Suprapubic skin (tissue), 4 donors: ENCODE data around the gene YWHAE. TPM values are rescaled to one million over a fixed set of nuclear protein-coding genes. Genes with fewer than 3 reads are reported as not detected.

Source experiments
- DNase-seq, 2 donors: peaks; one replicate each; pipeline ENCODE4 v3.0.0-alpha.2; 2019; ENCODE audit warnings: low spot score in 2 of 2
- H3K27ac ChIP-seq: fragments of 200-600 bp; sonication (generic); one replicate; pipeline ENCODE4 v1.5.1; 2019
- H3K27me3 ChIP-seq: fragments of 200-600 bp; sonication (generic); one replicate; pipeline ENCODE4 v1.5.1; 2019
- H3K36me3 ChIP-seq: fragments of 200-600 bp; sonication (generic); one replicate; pipeline ENCODE4 v1.5.1; 2019
- H3K4me1 ChIP-seq: fragments of 200-600 bp; sonication (generic); one replicate; pipeline ENCODE4 v1.5.1; 2019
- H3K4me3 ChIP-seq: fragments of 200-600 bp; sonication (generic); one replicate; pipeline ENCODE4 v1.5.1; 2019; ENCODE audit warnings: mild to moderate bottlenecking
- H3K9me3 ChIP-seq: fragments of 200-600 bp; sonication (generic); one replicate; pipeline ENCODE4 v1.5.1; 2019
- EP300 ChIP-seq: sonication (generic); formaldehyde crosslinking; IDR thresholded peaks from one replicate; pipeline ENCODE4 v1.6.1; 2017; ENCODE audit warnings: antibody characterized with exemption
- POLR2A ChIP-seq, 2 donors: fragments of 450-650 bp; IDR thresholded peaks; one replicate each; pipeline ENCODE4 v1.6.1; 2017; ENCODE audit warnings: antibody characterized with exemption in 2 of 2, mild to moderate bottlenecking in 2 of 2, moderate library complexity in 2 of 2
- POLR2AphosphoS5 ChIP-seq, 3 donors: sonication (generic); formaldehyde crosslinking; IDR thresholded peaks; one replicate each; pipeline ENCODE4 v1.6.1; 2017; ENCODE audit warnings: antibody characterized with exemption in 3 of 3
- WGBS: methylation state at CpG from one replicate; pipeline ENCODE4 v1.1.5; 2018; 5-methylcytosine and 5-hydroxymethylcytosine counted together
- total RNA-seq, 4 donors: library from RNA; depleted of rRNA; stranded (reverse); fragments of >200 nt; gene quantifications; one replicate each; pipeline ENCODE4 v1.1.0, GENCODE V29; 2016
- TF ChIP-seq, protein P1 (sequence below), 2 donors: fragments of 200-600 bp in 1 of 2; fragments of 450-650 bp in 1 of 2; sonication (generic) in 1 of 2; IDR thresholded peaks; one replicate each; pipeline ENCODE4 v1.5.1; 2016 to 2019; ENCODE audit warnings: antibody characterized with exemption in 2 of 2, mild to moderate bottlenecking in 1 of 2, moderate library complexity in 1 of 2

Gene YWHAE
- total RNA-seq, 4 donors from 2014 or later: 467 to 572 (median 520) TPM

DNA sequence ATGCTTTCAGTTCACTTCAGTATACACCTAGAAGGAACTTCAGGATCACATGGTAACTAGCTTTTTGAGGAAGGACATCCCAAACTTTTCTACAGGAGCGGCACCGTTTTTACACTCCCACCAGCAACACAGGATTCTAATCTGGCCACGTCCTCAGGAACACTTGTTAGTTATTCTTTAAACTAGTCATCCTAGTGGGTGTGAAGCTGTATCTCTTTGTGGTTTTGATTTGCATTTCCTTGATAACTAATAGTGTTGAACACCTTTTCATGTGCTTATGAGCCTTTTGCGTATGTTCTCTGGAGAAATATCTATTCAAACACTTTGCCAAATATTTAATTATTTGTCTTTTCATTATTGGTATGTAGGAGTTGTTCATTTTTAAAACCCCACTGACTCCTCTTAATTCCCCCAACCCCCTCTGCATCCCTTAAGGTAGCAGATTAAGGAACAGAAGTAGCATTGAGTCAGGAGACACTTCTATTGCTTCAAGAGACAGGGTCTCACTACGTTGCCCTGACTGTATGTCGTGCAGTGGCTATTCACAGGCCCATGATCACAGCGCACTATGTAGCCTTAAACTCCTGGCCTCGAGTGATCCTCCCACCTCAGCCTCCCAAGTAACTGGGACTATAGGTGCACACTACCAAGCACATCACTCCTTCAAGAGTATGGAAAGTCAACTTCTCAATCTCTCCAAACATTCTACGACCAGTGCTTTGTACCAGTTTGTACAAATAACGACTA is 25.4 kb downstream of the YWHAE start:
- Histone ChIP-seq H3K4me1 (peaks cover 69% of the 10 kb centered on the region), H3K4me3 (no peak overlapping the region), H3K9me3 (no peaks in the 10 kb centered on the region), H3K27ac (no peak overlapping the region), H3K27me3 (no peaks in the 10 kb centered on the region), H3K36me3 (peaks cover 11% of the 10 kb centered on the region)
- DNase-seq: no peak
- TF ChIP-seq EP300: no peak
- TF ChIP-seq, protein P1, sequence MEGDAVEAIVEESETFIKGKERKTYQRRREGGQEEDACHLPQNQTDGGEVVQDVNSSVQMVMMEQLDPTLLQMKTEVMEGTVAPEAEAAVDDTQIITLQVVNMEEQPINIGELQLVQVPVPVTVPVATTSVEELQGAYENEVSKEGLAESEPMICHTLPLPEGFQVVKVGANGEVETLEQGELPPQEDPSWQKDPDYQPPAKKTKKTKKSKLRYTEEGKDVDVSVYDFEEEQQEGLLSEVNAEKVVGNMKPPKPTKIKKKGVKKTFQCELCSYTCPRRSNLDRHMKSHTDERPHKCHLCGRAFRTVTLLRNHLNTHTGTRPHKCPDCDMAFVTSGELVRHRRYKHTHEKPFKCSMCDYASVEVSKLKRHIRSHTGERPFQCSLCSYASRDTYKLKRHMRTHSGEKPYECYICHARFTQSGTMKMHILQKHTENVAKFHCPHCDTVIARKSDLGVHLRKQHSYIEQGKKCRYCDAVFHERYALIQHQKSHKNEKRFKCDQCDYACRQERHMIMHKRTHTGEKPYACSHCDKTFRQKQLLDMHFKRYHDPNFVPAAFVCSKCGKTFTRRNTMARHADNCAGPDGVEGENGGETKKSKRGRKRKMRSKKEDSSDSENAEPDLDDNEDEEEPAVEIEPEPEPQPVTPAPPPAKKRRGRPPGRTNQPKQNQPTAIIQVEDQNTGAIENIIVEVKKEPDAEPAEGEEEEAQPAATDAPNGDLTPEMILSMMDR (IDR thresholded peaks at IDR 0.05): no peak
- TF ChIP-seq POLR2A (IDR thresholded peaks at IDR 0.05): no peak
- WGBS: 56% methylated on average over 10 of the region's 10 CpGs

DNA sequence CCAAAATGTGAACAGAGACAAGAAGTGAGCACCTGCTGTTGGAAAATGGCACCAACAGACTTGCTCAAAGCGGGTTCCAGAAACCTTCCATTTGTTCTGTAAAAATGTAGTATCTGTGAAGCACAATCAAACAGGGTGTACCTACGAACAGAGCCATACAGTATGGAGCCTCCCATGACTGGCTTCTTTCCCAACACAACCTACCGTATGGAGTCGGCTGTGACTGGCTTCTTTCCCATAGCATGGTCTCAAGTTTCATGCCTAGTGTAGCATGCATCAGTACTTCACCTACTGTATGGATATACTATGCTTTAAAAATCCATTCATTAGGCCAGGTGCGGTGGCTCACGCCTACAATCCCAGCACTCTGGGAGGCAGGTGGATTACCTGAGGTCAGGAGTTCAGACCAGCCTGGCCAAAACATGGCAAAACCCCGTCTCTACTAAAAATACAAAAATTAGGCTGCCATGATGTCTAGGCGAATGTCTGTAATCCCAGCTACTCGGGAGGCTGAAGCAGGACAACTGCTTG is 26.2 kb downstream of the YWHAE start:
- H3K4me3 ChIP-seq: no peak overlapping the region
- no peak overlapping the region for H3K27ac ChIP-seq
- peaks cover 11% of the 10 kb centered on the region for H3K36me3 ChIP-seq
- DNase-seq: no peak
- TF ChIP-seq EP300 (no peak), POLR2AphosphoS5 (IDR thresholded peaks at IDR 0.05) (no peak), POLR2A (IDR thresholded peaks at IDR 0.05) (no peak)
- TF ChIP-seq, protein P1 (IDR thresholded peaks at IDR 0.05): no peak
- H3K4me1 ChIP-seq: peaks cover 64% of the 10 kb centered on the region
- no peaks in the 10 kb centered on the region for H3K27me3 ChIP-seq
- 67% methylated on average over 9 of the region's 9 CpGs for WGBS
- H3K9me3 ChIP-seq: no peaks in the 10 kb centered on the region

DNA sequence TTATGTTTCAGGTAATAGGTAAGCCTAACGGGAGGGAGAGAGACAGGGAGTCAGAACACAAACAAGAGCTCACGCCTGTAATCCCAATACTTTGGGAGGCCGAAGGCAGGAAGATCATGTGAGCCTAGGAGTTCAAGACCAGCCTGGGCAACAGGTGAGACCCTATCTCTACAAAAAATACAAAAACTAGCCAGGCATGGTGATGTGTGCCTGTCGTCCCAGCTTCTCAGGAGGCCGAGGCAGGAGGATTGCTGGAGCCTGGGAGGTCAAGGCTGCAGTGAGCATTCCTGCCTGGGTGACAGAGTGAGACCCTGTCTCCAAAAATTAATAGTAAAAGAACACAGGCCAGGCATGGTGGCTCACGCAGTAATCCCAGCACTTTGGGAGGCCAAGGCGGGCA is 27.4 kb downstream of the YWHAE start:
- Histone ChIP-seq H3K27ac (no peak overlapping the region), H3K27me3 (no peaks in the 10 kb centered on the region), H3K9me3 (no peaks in the 10 kb centered on the region), H3K36me3 (peaks cover 11% of the 10 kb centered on the region), H3K4me1 (peaks cover 61% of the 10 kb centered on the region), H3K4me3 (no peak overlapping the region)
- TF ChIP-seq, protein P1 (IDR thresholded peaks at IDR 0.05): no peak
- no peak for TF ChIP-seq EP300
- TF ChIP-seq POLR2AphosphoS5 (IDR thresholded peaks at IDR 0.05): no peak
- TF ChIP-seq POLR2A (IDR thresholded peaks at IDR 0.05): no peak
- WGBS: 81% methylated on average over 7 of the region's 7 CpGs
- DNase-seq: no peak

DNA sequence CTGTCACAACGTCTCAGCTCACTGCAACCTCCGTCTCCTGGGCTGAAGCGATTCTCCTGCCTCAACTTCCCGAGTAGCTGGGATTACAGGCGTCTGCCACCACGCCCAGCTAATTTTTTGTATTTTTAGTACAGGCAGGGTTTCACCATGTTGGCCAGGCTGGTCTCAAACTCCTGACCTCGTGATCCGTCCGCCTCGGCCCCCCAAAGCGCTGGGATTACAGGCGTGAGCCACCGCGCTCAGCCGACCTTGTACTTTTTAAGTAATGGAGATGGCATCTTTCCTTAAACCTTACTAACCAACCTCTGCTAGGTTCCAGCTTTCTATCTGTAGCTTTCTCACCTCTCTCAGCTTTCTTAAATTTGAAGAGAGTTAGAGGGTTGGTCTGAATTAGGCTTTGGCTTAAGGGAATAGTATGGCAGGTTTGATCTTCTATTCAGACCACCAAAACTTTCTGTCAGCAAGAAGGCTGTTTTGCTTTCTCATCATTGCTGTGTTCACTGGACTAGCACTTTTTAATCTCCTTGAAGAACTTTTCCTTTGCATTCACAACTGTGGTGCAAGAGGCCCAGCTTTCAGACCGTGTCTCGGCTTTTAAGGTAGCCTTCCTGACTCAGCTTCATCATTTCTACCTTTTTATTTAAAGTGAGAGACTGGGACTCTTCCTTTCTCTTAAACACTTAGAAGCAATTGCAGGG is 28.0 kb downstream of the YWHAE start:
- Histone ChIP-seq H3K9me3 (no peaks in the 10 kb centered on the region), H3K27ac (no peak overlapping the region), H3K4me3 (no peak overlapping the region), H3K4me1 (peaks cover 61% of the 10 kb centered on the region), H3K27me3 (no peaks in the 10 kb centered on the region), H3K36me3 (peaks cover 11% of the 10 kb centered on the region)
- no peak for DNase-seq
- 76% methylated on average over 17 of the region's 17 CpGs for WGBS
- TF ChIP-seq, protein P1 (IDR thresholded peaks at IDR 0.05): no peak
- TF ChIP-seq POLR2A (IDR thresholded peaks at IDR 0.05): no peak
- TF ChIP-seq EP300: no peak
- TF ChIP-seq POLR2AphosphoS5 (IDR thresholded peaks at IDR 0.05): no peak

DNA sequence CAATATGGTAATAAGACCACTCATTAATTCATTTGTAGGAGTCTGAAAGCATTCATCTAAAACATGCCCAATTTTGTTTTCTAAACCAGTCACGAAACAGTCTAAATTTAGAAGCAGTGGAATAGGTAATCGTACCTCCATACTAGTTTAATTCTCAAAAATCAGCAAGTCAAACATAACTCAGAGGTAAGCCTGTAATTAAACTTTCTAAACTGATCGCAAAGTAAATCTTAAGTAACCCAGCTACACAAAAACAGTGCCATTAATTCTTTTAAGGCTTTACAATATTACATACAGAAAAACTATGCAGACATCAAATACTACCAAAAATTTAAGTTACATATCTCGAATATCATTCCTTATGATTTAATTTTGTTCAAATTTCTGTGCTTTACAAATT is 31.4 kb downstream of the YWHAE start:
- H3K27me3 ChIP-seq: no peaks in the 10 kb centered on the region
- no peak overlapping the region for H3K27ac ChIP-seq
- no peak overlapping the region for H3K4me3 ChIP-seq
- TF ChIP-seq EP300 (no peak), POLR2AphosphoS5 (IDR thresholded peaks at IDR 0.05) (no peak)
- no peak for DNase-seq
- no peaks in the 10 kb centered on the region for H3K9me3 ChIP-seq
- peaks cover 24% of the 10 kb centered on the region for H3K36me3 ChIP-seq
- WGBS: 68% methylated on average over 4 of the region's 4 CpGs
- H3K4me1 ChIP-seq: peaks cover 54% of the 10 kb centered on the region
